ENCODE results near the gene PPFIBP1.

The PPFIBP1 gene

GRCh38 chr12:27620121-27620520 is 96.1 kb downstream of the PPFIBP1 start:
- Histone ChIP-seq H4K20me1 (ENCODE audit: insufficient read depth, low read length) (no peaks in the 10 kb centered on the region), H3K9me2 (ENCODE audit: low read depth, low read length) (no peaks in the 10 kb centered on the region), H3F3A (ENCODE audit: insufficient read depth, low read length) (no peaks in the 10 kb centered on the region), H3K4me2 (ENCODE audit: low read length) (no peak overlapping the region), H3K27me3 (ENCODE audit: insufficient read depth, low read length) (no peaks in the 10 kb centered on the region), H3K4me1 (ENCODE audit: insufficient read depth, low read length, severe bottlenecking) (no peaks in the 10 kb centered on the region), H3K27ac (ENCODE audit: low read depth, low read length, poor library complexity, severe bottlenecking) (no peak overlapping the region), H3K9ac (ENCODE audit: low read length) (no peak overlapping the region), H3K4me3 (ENCODE audit: low read depth, low read length, poor library complexity, severe bottlenecking) (no peak overlapping the region), H3K9me3 (ENCODE audit: low read length) (no peaks in the 10 kb centered on the region), H2AFZ (ENCODE audit: low read length) (no peak overlapping the region), H3K79me2 (ENCODE audit: insufficient read depth, low read length) (no peaks in the 10 kb centered on the region), H3K36me3 (ENCODE audit: insufficient read depth, low read length) (no peaks in the 10 kb centered on the region)
- no peak for TF ChIP-seq CTCF (IDR thresholded peaks at IDR 0.05; ENCODE audit: low read length)
- no peak for TF ChIP-seq EZH2 (IDR thresholded peaks at IDR 0.05; ENCODE audit: borderline replicate concordance, low read length)

- H2AFZ ChIP-seq (ENCODE audit: low read length) = no peak overlapping the region
These were observed 98.6 kb downstream of the PPFIBP1 start for GRCh38 chr12:27622436-27623195.

GRCh38 chr12:27623645-27624044 is 99.6 kb downstream of the PPFIBP1 start:
- H3K9me2 ChIP-seq (ENCODE audit: low read depth, low read length) = no peaks in the 10 kb centered on the region
- H3K27ac ChIP-seq (ENCODE audit: low read depth, low read length, poor library complexity, severe bottlenecking) = no peak overlapping the region
- H2AFZ ChIP-seq (ENCODE audit: low read length) = no peak overlapping the region
- H3K4me1 ChIP-seq (ENCODE audit: insufficient read depth, low read length, severe bottlenecking) = no peaks in the 10 kb centered on the region
- no peaks in the 10 kb centered on the region for H4K20me1 ChIP-seq (ENCODE audit: insufficient read depth, low read length)
- no peak for TF ChIP-seq EZH2 (IDR thresholded peaks at IDR 0.05; ENCODE audit: borderline replicate concordance, low read length)
- TF ChIP-seq CTCF (IDR thresholded peaks at IDR 0.05; ENCODE audit: low read length) = no peak
- no peaks in the 10 kb centered on the region for H3F3A ChIP-seq (ENCODE audit: insufficient read depth, low read length)
- H3K27me3 ChIP-seq (ENCODE audit: insufficient read depth, low read length) = no peaks in the 10 kb centered on the region
- H3K36me3 ChIP-seq (ENCODE audit: insufficient read depth, low read length) = no peaks in the 10 kb centered on the region
- no peaks in the 10 kb centered on the region for H3K79me2 ChIP-seq (ENCODE audit: insufficient read depth, low read length)
- H3K4me2 ChIP-seq (ENCODE audit: low read length) = no peak overlapping the region
- H3K9ac ChIP-seq (ENCODE audit: low read length) = no peak overlapping the region
- no peak overlapping the region for H3K4me3 ChIP-seq (ENCODE audit: low read depth, low read length, poor library complexity, severe bottlenecking)
- H3K9me3 ChIP-seq (ENCODE audit: low read length) = no peaks in the 10 kb centered on the region

More at GRCh38 chr12:27622436-27623195, 98.6 kb downstream of the PPFIBP1 start:
- Histone ChIP-seq H3K79me2 (ENCODE audit: insufficient read depth, low read length) (no peaks in the 10 kb centered on the region), H3K4me3 (ENCODE audit: low read depth, low read length, poor library complexity, severe bottlenecking) (no peak overlapping the region), H3K4me1 (ENCODE audit: insufficient read depth, low read length, severe bottlenecking) (no peaks in the 10 kb centered on the region), H3F3A (ENCODE audit: insufficient read depth, low read length) (no peaks in the 10 kb centered on the region), H4K20me1 (ENCODE audit: insufficient read depth, low read length) (no peaks in the 10 kb centered on the region), H3K9ac (ENCODE audit: low read length) (no peak overlapping the region), H3K9me3 (ENCODE audit: low read length) (no peaks in the 10 kb centered on the region), H3K4me2 (ENCODE audit: low read length) (no peak overlapping the region), H3K27me3 (ENCODE audit: insufficient read depth, low read length) (no peaks in the 10 kb centered on the region), H3K9me2 (ENCODE audit: low read depth, low read length) (no peaks in the 10 kb centered on the region), H3K27ac (ENCODE audit: low read depth, low read length, poor library complexity, severe bottlenecking) (no peak overlapping the region), H3K36me3 (ENCODE audit: insufficient read depth, low read length) (no peaks in the 10 kb centered on the region)
- no peak for TF ChIP-seq EZH2 (IDR thresholded peaks at IDR 0.05; ENCODE audit: borderline replicate concordance, low read length)
- TF ChIP-seq CTCF (IDR thresholded peaks at IDR 0.05; ENCODE audit: low read length) = no peak

Data from OCI-LY1 (cell line).